Neural crest cell (in vitro differentiated cells): ENCODE results near the gene PHF21B. TPM values are rescaled to one million over a fixed set of nuclear protein-coding genes. Genes with fewer than 3 reads are reported as not detected.
"Not testable (repeated sequence)": the region's sequence is repeated elsewhere in the genome, so short reads cannot be mapped to it uniquely, and the experiment has no call there.

Source experiments
- DNase-seq: peaks from one replicate; pipeline ENCODE4 v3.0.0; 2021; ENCODE audit warnings: low read depth, mixed read lengths, low spot score
- H3K27ac Mint-ChIP-seq: one replicate; pipeline ENCODE4 v1.8.0; 2021; ENCODE audit warnings: mild to moderate bottlenecking, mixed read lengths; ENCODE audit not compliant: unreplicated experiment
- H3K27me3 Mint-ChIP-seq: 2 replicates; pipeline ENCODE4 v1.8.0; 2021; ENCODE audit warnings: low read depth, mild to moderate bottlenecking, mixed read lengths
- H3K36me3 Mint-ChIP-seq: 2 replicates; pipeline ENCODE4 v1.8.0; 2021; ENCODE audit warnings: low read depth, mild to moderate bottlenecking, mixed read lengths
- H3K4me1 Mint-ChIP-seq: 2 replicates; pipeline ENCODE4 v1.8.0; 2021; ENCODE audit warnings: mixed read lengths
- H3K4me3 Mint-ChIP-seq: one replicate; pipeline ENCODE4 v1.8.0; 2021; ENCODE audit warnings: mild to moderate bottlenecking, mixed read lengths
- H3K9me3 Mint-ChIP-seq: 2 replicates; pipeline ENCODE4 v1.8.0; 2021; ENCODE audit warnings: mixed read lengths
- total RNA-seq: library from RNA; stranded (reverse); gene quantifications from 2 replicates; pipeline ENCODE4 v1.2.1, GENCODE V29; 2021
- TF ChIP-seq, protein P1 (sequence below): fragments of 200-600 bp; sonication (generic); conservative IDR thresholded peaks from 2 replicates; pipeline ENCODE4 v1.5.0; 2021; ENCODE audit warnings: antibody characterized with exemption, mild to moderate bottlenecking

The PHF21B gene
- total RNA-seq, 1 donor from 2014 or later, result 40.4 TPM

DNA sequence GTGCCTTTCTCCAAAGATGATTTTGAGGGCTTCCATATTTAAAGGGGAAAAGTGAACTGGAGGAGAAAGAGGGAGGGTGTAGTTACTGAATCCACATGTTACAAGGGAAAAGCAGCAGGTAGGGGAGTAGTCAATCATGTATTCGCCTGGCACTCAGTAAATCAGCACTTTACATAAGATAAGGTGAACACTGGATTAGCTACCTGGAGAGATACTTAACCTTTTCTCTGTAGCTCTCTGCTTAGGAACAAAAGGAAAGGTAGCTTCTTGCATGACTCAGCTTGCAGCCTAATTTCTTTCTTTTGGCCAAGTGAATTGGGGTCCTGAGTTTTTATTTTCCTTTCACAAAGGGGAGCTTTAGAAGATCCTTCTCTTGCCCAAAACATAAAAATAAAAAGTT is 43.3 kb upstream of the PHF21B start:
- Mint-ChIP-seq H3K9me3 (no peaks in the 10 kb centered on the region), H3K27me3 (peaks cover 28% of the 10 kb centered on the region), H3K4me3 (no peak overlapping the region), H3K36me3 (no peaks in the 10 kb centered on the region), H3K27ac (no peak overlapping the region), H3K4me1 (no peaks in the 10 kb centered on the region)
- DNase-seq, result no peak
- TF ChIP-seq, protein P1, sequence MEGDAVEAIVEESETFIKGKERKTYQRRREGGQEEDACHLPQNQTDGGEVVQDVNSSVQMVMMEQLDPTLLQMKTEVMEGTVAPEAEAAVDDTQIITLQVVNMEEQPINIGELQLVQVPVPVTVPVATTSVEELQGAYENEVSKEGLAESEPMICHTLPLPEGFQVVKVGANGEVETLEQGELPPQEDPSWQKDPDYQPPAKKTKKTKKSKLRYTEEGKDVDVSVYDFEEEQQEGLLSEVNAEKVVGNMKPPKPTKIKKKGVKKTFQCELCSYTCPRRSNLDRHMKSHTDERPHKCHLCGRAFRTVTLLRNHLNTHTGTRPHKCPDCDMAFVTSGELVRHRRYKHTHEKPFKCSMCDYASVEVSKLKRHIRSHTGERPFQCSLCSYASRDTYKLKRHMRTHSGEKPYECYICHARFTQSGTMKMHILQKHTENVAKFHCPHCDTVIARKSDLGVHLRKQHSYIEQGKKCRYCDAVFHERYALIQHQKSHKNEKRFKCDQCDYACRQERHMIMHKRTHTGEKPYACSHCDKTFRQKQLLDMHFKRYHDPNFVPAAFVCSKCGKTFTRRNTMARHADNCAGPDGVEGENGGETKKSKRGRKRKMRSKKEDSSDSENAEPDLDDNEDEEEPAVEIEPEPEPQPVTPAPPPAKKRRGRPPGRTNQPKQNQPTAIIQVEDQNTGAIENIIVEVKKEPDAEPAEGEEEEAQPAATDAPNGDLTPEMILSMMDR, result no peak

DNA sequence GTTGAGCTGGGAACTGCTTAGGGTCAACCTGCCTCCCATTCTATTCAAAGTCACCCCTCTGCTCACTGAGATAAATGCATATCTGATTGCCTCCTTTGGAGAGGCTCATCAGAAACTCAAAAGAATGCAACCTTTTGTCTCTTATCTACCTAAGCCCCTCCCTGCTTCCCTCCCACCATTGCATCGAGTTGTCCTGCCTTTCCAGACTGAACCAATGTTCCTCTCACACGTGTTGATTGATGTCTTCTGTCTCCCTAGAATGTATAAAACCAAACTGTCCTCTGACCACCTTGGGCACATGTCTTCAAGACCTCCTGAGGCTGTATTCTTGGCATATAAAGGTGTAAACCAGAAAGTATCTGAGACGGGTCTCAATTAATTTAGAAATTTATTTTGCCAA is 42.9 kb upstream of the PHF21B start:
- not testable (repeated sequence) for H3K9me3 Mint-ChIP-seq, H3K27ac Mint-ChIP-seq, H3K4me3 Mint-ChIP-seq, H3K36me3 Mint-ChIP-seq, H3K4me1 Mint-ChIP-seq, DNase-seq
- H3K27me3 Mint-ChIP-seq, result peaks cover 28% of the 10 kb centered on the region

DNA sequence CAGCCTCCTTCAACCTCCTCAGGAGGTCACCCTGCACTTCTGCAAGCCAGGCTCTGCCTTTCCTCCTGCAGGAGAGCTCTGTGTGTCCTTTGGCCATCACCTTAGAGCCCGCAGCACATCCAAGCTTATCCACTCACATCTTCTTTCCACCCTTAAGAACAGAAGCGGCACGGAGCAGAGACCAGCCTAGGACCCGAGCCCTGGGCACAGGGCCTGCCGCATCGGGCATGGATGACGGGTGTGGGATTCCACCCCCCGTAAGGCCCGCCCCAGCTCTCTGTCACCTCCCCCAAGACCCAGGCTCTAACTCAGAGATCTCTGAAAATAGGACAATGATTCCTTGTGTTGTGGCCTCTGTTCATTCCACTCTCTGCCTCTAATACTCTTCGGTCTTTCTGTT is 42.1 kb upstream of the PHF21B start:
- TF ChIP-seq, protein P1, result no peak
- H3K27me3 Mint-ChIP-seq, result peaks cover 28% of the 10 kb centered on the region
- DNase-seq, result no peak
- no peak overlapping the region for H3K27ac Mint-ChIP-seq
- H3K36me3 Mint-ChIP-seq, result no peaks in the 10 kb centered on the region
- H3K4me3 Mint-ChIP-seq, result no peak overlapping the region
- H3K9me3 Mint-ChIP-seq, result no peaks in the 10 kb centered on the region
- peaks cover 4% of the 10 kb centered on the region for H3K4me1 Mint-ChIP-seq

DNA sequence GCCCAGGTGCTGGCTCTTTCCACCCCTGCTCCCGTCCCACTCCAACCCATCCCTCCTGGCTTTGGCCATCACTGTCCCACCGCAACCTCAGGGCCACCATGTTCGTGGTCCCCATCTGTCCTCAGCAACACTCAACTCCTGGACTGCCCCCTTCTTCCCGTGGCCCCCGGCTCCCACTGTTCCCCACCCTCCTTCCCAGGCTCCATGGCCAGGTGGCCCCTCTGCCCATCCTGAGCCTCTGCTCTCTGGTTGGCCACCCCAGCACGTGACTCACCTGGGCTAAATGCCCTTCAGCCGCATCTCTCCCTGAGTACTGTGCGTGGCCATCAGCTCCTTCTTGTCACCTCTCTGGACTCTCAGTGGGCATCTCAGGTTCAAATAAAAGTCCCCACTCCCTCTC is 41.6 kb upstream of the PHF21B start:
- H3K27me3 Mint-ChIP-seq, result peaks cover 28% of the 10 kb centered on the region
- no peak for DNase-seq

DNA sequence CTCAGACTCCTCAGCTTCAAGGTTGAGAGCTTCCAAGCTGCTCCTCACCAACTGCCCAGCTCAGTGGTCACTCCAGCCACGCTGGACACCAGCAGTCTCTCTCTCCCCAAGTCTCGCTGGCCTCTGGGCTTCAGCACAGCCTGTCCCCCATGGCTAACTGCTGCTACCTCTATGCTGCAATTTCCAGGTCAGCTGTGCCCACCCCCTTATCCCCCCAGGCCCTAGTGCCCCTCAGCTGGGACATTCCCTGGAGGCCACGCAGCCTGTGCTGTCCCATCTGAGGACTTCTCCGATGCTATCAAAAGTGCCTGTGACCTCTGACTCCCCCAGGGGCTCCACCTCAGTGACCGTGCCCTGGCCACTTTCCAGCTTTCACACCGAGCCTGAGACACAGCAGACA is 37.5 kb upstream of the PHF21B start:
- Mint-ChIP-seq H3K27me3 (peaks cover 32% of the 10 kb centered on the region), H3K9me3 (no peaks in the 10 kb centered on the region), H3K4me1 (peaks cover 4% of the 10 kb centered on the region), H3K27ac (no peak overlapping the region), H3K4me3 (no peak overlapping the region), H3K36me3 (no peaks in the 10 kb centered on the region)
- no peak for DNase-seq
- TF ChIP-seq, protein P1, result no peak

More for the DNA sequence above, 41.6 kb upstream of the PHF21B start:
- TF ChIP-seq, protein P1, result no peak
- peaks cover 4% of the 10 kb centered on the region for H3K4me1 Mint-ChIP-seq
- H3K27ac Mint-ChIP-seq, result no peak overlapping the region
- no peaks in the 10 kb centered on the region for H3K36me3 Mint-ChIP-seq
- H3K4me3 Mint-ChIP-seq, result no peak overlapping the region
- H3K9me3 Mint-ChIP-seq, result no peaks in the 10 kb centered on the region

DNA sequence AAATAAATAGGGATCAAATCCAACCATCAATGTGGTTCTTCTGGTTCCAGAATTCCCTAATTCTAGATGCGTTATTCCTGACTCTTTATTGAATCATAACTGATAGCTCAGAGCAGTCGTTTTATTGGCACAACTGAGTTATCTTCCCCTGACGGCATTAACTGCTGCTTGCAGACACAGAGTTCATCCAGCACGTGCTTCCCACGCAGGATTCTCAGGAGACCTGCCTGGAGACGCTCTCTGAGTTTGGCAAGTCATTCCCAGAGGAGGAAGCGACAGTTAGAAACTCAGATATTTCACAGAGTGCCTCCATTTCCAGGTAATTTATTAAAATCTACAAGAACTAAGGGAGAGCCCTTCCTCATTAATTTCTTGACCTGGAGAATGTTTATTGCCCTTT is 35.4 kb upstream of the PHF21B start:
- Mint-ChIP-seq H3K4me1 (peaks cover 4% of the 10 kb centered on the region), H3K4me3 (no peak overlapping the region), H3K27ac (no peak overlapping the region), H3K9me3 (no peaks in the 10 kb centered on the region), H3K27me3 (peaks cover 20% of the 10 kb centered on the region), H3K36me3 (no peaks in the 10 kb centered on the region)
- TF ChIP-seq, protein P1, result no peak
- no peak for DNase-seq
